BJ (cell line): ENCODE results near the gene DAB2IP. TPM values are rescaled to one million over a fixed set of nuclear protein-coding genes. Genes with fewer than 3 reads are reported as not detected.

ENCODE experiments used
- CTCF ChIA-PET: fragments of 350-600 bp; formaldehyde crosslinking; extraction: SDS; loops from one replicate; lab custom pipeline; 2021; ENCODE audit warnings: antibody characterized with exemption, inconsistent platforms; lab: Yijun Ruan, JAX
- POLR2A ChIA-PET: fragments of 300-600 bp; sonication (Branson Sonifier 250); formaldehyde crosslinking; extraction: SDS; loops from one replicate; lab custom pipeline; 2021; ENCODE audit warnings: antibody characterized with exemption; lab: Charles Lee
- DNase-seq: peaks from one replicate; pipeline ENCODE4 v3.0.0-alpha.2; 2011; ENCODE audit warnings: low read depth
- H3K27me3 ChIP-seq: 2 replicates; pipeline ENCODE4 v1.6.0; 2011; ENCODE audit warnings: low read length; ENCODE audit not compliant: control insufficient read depth, insufficient read depth
- H3K36me3 ChIP-seq: 2 replicates; pipeline ENCODE4 v1.5.1; 2011; ENCODE audit warnings: low read length; ENCODE audit not compliant: control insufficient read depth, insufficient read depth
- H3K4me3 ChIP-seq: 2 replicates; pipeline ENCODE4 v1.5.1; 2011; ENCODE audit warnings: low read depth, mild to moderate bottlenecking, control low read depth, low read length
- CTCF ChIP-seq: IDR thresholded peaks from 2 replicates; pipeline ENCODE4 v1.5.1; 2011; ENCODE audit warnings: low read depth, mild to moderate bottlenecking, control low read depth, inconsistent platforms, low read length, moderate library complexity; ENCODE audit not compliant: insufficient read depth
- polyA plus RNA-seq: library from polyadenylated mRNA; depleted of rRNA; stranded (reverse); fragments of >200 nt; gene quantifications from 2 replicates; pipeline ENCODE4 v1.2.3, GENCODE V29; 2011

Gene DAB2IP
- polyA plus RNA-seq, 1 experiment = 38.1 TPM

GRCh38 chr9:121701736-121702261, 50.4 kb downstream of the DAB2IP start:
- no peak overlapping the region for H3K4me3 ChIP-seq
- H3K27me3 ChIP-seq = no peaks in the 10 kb centered on the region; the same call in 1 of the 2 replicates
- no peaks in the 10 kb centered on the region for H3K36me3 ChIP-seq
- TF ChIP-seq CTCF = no peak
- POLR2A ChIA-PET = no interaction called here
- no peak for DNase-seq
- CTCF ChIA-PET = interaction anchor here (0.9 to 1.5 kb wide), 2 partner anchors 33 to 156 kb away, joined by 3 to 4 read pairs; no protein-coding TSS in a partner anchor

GRCh38 chr9:121703014-121703734, 51.7 kb downstream of the DAB2IP start:
- no peak overlapping the region for H3K4me3 ChIP-seq
- ChIA-PET POLR2A (no interaction called here), CTCF (interaction anchor here (1.2 to 1.4 kb wide), 2 partner anchors 9 to 153 kb away, joined by 3 read pairs; no protein-coding TSS in a partner anchor)
- no peaks in the 10 kb centered on the region for H3K36me3 ChIP-seq
- H3K27me3 ChIP-seq = no peaks in the 10 kb centered on the region
- TF ChIP-seq CTCF = 0 out of 2 replicates have a peak, but pooled peaks have one; percentile 20
- DNase-seq = no peak

- Histone ChIP-seq H3K4me3 (no peak overlapping the region), H3K27me3 (no peaks in the 10 kb centered on the region), H3K36me3 (no peaks in the 10 kb centered on the region)
- POLR2A ChIA-PET = no interaction called here
- CTCF ChIA-PET = interaction anchor here (1.4 kb wide), 1 partner anchor 154 kb away, joined by 3 read pairs; no protein-coding TSS in a partner anchor
- DNase-seq = no peak
- TF ChIP-seq CTCF = no peak
These were observed 52.8 kb downstream of the DAB2IP start for GRCh38 chr9:121704281-121704680.

- no peak for DNase-seq
- Histone ChIP-seq H3K36me3 (no peaks in the 10 kb centered on the region), H3K27me3 (no peaks in the 10 kb centered on the region), H3K4me3 (no peak overlapping the region)
- CTCF ChIA-PET = interaction anchor here (0.6 kb wide), 2 partner anchors 46 to 305 kb away, joined by 3 read pairs; no protein-coding TSS in a partner anchor
- POLR2A ChIA-PET = no interaction called here
- no peak for TF ChIP-seq CTCF
These were observed 54.8 kb downstream of the DAB2IP start for GRCh38 chr9:121706149-121706750.
